ENCODE results near the gene ZNF638.

DNA sequence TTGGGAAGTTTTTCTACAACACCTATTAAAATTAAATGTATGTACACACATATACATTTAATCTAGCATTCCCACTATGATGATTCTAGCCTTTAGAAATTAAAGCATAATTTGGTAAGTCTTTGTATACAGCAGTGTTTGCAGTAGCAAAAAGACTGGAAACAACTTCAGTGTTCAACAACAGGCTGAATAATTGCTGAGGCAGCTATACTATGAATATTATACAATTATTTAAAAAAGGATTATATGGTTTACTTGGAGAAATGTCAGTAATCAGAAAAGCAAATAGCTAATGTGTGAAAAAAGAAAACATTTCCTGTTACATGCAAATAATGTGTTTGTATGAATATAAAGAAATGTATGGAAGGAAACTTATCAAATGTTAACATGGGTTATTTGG lies 1.4 kb upstream of the ZNF638 start:
- TF ChIP-seq, protein P1, sequence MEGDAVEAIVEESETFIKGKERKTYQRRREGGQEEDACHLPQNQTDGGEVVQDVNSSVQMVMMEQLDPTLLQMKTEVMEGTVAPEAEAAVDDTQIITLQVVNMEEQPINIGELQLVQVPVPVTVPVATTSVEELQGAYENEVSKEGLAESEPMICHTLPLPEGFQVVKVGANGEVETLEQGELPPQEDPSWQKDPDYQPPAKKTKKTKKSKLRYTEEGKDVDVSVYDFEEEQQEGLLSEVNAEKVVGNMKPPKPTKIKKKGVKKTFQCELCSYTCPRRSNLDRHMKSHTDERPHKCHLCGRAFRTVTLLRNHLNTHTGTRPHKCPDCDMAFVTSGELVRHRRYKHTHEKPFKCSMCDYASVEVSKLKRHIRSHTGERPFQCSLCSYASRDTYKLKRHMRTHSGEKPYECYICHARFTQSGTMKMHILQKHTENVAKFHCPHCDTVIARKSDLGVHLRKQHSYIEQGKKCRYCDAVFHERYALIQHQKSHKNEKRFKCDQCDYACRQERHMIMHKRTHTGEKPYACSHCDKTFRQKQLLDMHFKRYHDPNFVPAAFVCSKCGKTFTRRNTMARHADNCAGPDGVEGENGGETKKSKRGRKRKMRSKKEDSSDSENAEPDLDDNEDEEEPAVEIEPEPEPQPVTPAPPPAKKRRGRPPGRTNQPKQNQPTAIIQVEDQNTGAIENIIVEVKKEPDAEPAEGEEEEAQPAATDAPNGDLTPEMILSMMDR (conservative IDR thresholded peaks at IDR 0.05; ENCODE audit: low read depth, low read length), result no peak
- no peak for TF ChIP-seq POLR2A (IDR thresholded peaks at IDR 0.05; ENCODE audit: low read depth, low read length)
- TF ChIP-seq, protein P2, sequence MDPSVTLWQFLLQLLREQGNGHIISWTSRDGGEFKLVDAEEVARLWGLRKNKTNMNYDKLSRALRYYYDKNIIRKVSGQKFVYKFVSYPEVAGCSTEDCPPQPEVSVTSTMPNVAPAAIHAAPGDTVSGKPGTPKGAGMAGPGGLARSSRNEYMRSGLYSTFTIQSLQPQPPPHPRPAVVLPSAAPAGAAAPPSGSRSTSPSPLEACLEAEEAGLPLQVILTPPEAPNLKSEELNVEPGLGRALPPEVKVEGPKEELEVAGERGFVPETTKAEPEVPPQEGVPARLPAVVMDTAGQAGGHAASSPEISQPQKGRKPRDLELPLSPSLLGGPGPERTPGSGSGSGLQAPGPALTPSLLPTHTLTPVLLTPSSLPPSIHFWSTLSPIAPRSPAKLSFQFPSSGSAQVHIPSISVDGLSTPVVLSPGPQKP (IDR thresholded peaks at IDR 0.05; ENCODE audit: borderline replicate concordance, low read depth, low read length), result no peak
- TF ChIP-seq, protein P3, sequence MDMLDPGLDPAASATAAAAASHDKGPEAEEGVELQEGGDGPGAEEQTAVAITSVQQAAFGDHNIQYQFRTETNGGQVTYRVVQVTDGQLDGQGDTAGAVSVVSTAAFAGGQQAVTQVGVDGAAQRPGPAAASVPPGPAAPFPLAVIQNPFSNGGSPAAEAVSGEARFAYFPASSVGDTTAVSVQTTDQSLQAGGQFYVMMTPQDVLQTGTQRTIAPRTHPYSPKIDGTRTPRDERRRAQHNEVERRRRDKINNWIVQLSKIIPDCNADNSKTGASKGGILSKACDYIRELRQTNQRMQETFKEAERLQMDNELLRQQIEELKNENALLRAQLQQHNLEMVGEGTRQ (IDR thresholded peaks at IDR 0.05; ENCODE audit: low read depth, low read length), result no peak
- no peak for TF ChIP-seq SMC3 (IDR thresholded peaks at IDR 0.05; ENCODE audit: low read depth, low read length)
- TF ChIP-seq RAD21 (IDR thresholded peaks at IDR 0.05; ENCODE audit: low read length), result no peak
- TF ChIP-seq RFX5 (IDR thresholded peaks at IDR 0.05; ENCODE audit: low read depth, low read length), result no peak
- no peak for TF ChIP-seq CEBPB (IDR thresholded peaks at IDR 0.05; ENCODE audit: low read depth, low read length)
- TF ChIP-seq MAFK (IDR thresholded peaks at IDR 0.05; ENCODE audit: low read depth, low read length), result peak; percentile 66
- TF ChIP-seq MXI1 (IDR thresholded peaks at IDR 0.05; ENCODE audit: borderline replicate concordance, low read depth, low read length), result no peak
- no peak for TF ChIP-seq CHD1 (IDR thresholded peaks at IDR 0.05; ENCODE audit: low read depth, low read length)
- TF ChIP-seq NFE2L2 (IDR thresholded peaks at IDR 0.05; ENCODE audit: low read depth, low read length), result no peak
- TF ChIP-seq MAZ (IDR thresholded peaks at IDR 0.05; ENCODE audit: borderline replicate concordance, low read depth, low read length), result no peak

Measured in IMR-90 (cell line).